Endothelial cell of umbilical vein (primary cell): ENCODE data around the gene NOP16. TPM values are rescaled to one million over a fixed set of nuclear protein-coding genes. Genes with fewer than 3 reads are reported as not detected.

ENCODE experiments used
- BruUV-seq: library from RNA; stranded (reverse); fragments of 400-500 nt; replicated peaks from 2 replicates; lab custom pipeline; 2021; lab: Mats Ljungman, UMichigan
- CTCF ChIA-PET: fragments of 300-600, 350-600 bp; sonication (Branson Sonifier 250); formaldehyde crosslinking; loops from one replicate; lab custom pipeline; 2021; ENCODE audit warnings: antibody characterized with exemption, inconsistent platforms; lab: Charles Lee
- POLR2A ChIA-PET: fragments of 300-600, 350-600 bp; sonication (Branson Sonifier 250); formaldehyde crosslinking; loops from one replicate; lab custom pipeline; 2021; ENCODE audit warnings: antibody characterized with exemption, inconsistent platforms; lab: Charles Lee
- DNase-seq: peaks from one replicate; pipeline ENCODE4 v3.0.0-alpha.2; 2011; ENCODE audit warnings: low read depth, low spot score
- FAIRE-seq: peaks from 2 replicates; lab custom pipeline; 2011; peaks lifted over from hg19 to GRCh38; lab: Jason Lieb, UNC
- H2AFZ ChIP-seq: 2 replicates; pipeline ENCODE4 v1.6.0; 2012; ENCODE audit warnings: low read depth, low read length, control low read depth, inconsistent platforms
- H3K27ac ChIP-seq: 2 replicates; pipeline ENCODE4 v1.5.1; 2011; ENCODE audit warnings: low read depth, mild to moderate bottlenecking, control low read depth, low read length, moderate library complexity; ENCODE audit not compliant: insufficient read depth
- H3K27me3 ChIP-seq, 2 experiments: 2 replicates each; pipeline versions ENCODE4 v1.6.0 to v1.6.1; 2011; ENCODE audit warnings: low read length in 2 of 2, mixed read lengths in 1 of 2; ENCODE audit not compliant: control insufficient read depth in 2 of 2, insufficient read depth in 2 of 2
- H3K36me3 ChIP-seq, 2 experiments: 2 replicates in 1 of 2; 3 replicates in 1 of 2; pipeline ENCODE4 v1.5.1; 2011; ENCODE audit warnings: low read length in 2 of 2, mild to moderate bottlenecking in 1 of 2, moderate library complexity in 1 of 2; ENCODE audit not compliant: control insufficient read depth in 2 of 2, insufficient read depth in 2 of 2; ENCODE audit errors: extremely low read depth in 1 of 2
- H3K4me1 ChIP-seq: 3 replicates; pipeline ENCODE4 v1.5.1; 2011; ENCODE audit warnings: mild to moderate bottlenecking, low read length; ENCODE audit not compliant: control insufficient read depth, insufficient read depth; ENCODE audit errors: extremely low read depth
- H3K4me2 ChIP-seq: 2 replicates; pipeline ENCODE4 v1.6.1; 2011; ENCODE audit warnings: low read length, control low read depth, mixed read lengths; ENCODE audit not compliant: insufficient read depth
- H3K4me3 ChIP-seq, 3 experiments: fragments of 200-600 bp in 1 of 3; sonication (generic), shearing (Covaris generic) in 1 of 3; replicated peaks in 1 of 3; 2 replicates each; pipeline ENCODE4 v1.5.1; 2011 to 2016; ENCODE audit warnings: control low read depth in 3 of 3, low read length in 3 of 3, mild to moderate bottlenecking in 2 of 3, inconsistent platforms in 1 of 3, low read depth in 1 of 3, moderate library complexity in 1 of 3; ENCODE audit not compliant: insufficient read depth in 1 of 3
- H3K79me2 ChIP-seq: 2 replicates; pipeline ENCODE4 v1.6.0; 2012; ENCODE audit warnings: low read length, inconsistent platforms; ENCODE audit not compliant: control insufficient read depth, insufficient read depth
- H3K9ac ChIP-seq: replicated peaks from 2 replicates; pipeline ENCODE3; 2011; ENCODE audit warnings: low read length, control low read depth; ENCODE audit not compliant: insufficient read depth; ENCODE audit errors: extremely low read depth
- H3K9me1 ChIP-seq: replicated peaks from 3 replicates; pipeline ENCODE4 v1.6.0; 2011; ENCODE audit warnings: mild to moderate bottlenecking, low read length; ENCODE audit not compliant: control insufficient read depth, insufficient read depth; ENCODE audit errors: extremely low read depth
- H3K9me3 ChIP-seq: replicated peaks from 2 replicates; pipeline ENCODE4 v1.5.1; 2012; ENCODE audit warnings: low read length, inconsistent platforms; ENCODE audit not compliant: control insufficient read depth, insufficient read depth
- H4K20me1 ChIP-seq: replicated peaks from 2 replicates; pipeline ENCODE3; 2011; ENCODE audit warnings: mild to moderate bottlenecking, low read length; ENCODE audit not compliant: control insufficient read depth, insufficient read depth; ENCODE audit errors: extremely low read depth
- FOS ChIP-seq: IDR thresholded peaks from 2 replicates; pipeline ENCODE4 v1.6.1; 2011; ENCODE audit warnings: mild to moderate bottlenecking, low read length, moderate library complexity, borderline replicate concordance; ENCODE audit not compliant: insufficient read depth
- GATA2 ChIP-seq: IDR thresholded peaks from 2 replicates; pipeline ENCODE4 v1.7.0; 2011; ENCODE audit warnings: low read depth, mild to moderate bottlenecking, moderate library complexity, mixed read lengths, low read length; ENCODE audit not compliant: insufficient read length, insufficient read depth
- JUN ChIP-seq: IDR thresholded peaks from 2 replicates; pipeline ENCODE4 v1.6.1; 2011; ENCODE audit warnings: borderline replicate concordance, low read depth; ENCODE audit not compliant: insufficient read length, insufficient read depth
- MYC ChIP-seq: IDR thresholded peaks from one replicate; pipeline ENCODE4 v1.6.1; 2011; ENCODE audit warnings: mild to moderate bottlenecking, low read depth, low read length
- POLR2AphosphoS5 ChIP-seq: IDR thresholded peaks from 2 replicates; pipeline ENCODE4 v1.6.1; 2012; ENCODE audit warnings: low read depth, mild to moderate bottlenecking, control low read depth, low read length, moderate library complexity; ENCODE audit not compliant: insufficient read depth
- dilution Hi-C: fragments of 300-500 bp; cut with MboI; formaldehyde crosslinking; loops from one replicate; pipeline ENCODE4 v1.15.0; 2019; ENCODE audit warnings: low sequenced_read_pairs; ENCODE audit not compliant: extremely low pct_ligation_motif_present
- intact Hi-C: fragments of 100-400 bp; cut with micrococcal nuclease; formaldehyde crosslinking; loops from one replicate; pipeline ENCODE4 v1.10.0; 2022
- polyA plus RNA-seq, 4 experiments: library from polyadenylated mRNA; depleted of rRNA in 3 of 4; stranded (reverse) in 3 of 4; unstranded in 1 of 4; fragments of >200 nt; gene quantifications; 2 replicates each; pipeline versions ENCODE4 v1.2.1 to v1.2.3, GENCODE V29; 2011 to 2012; ENCODE audit warnings: missing spikeins in 1 of 4
- total RNA-seq: library from RNA; stranded (reverse); gene quantifications from 2 replicates; pipeline ENCODE4 v1.2.3, GENCODE V29; 2021
- TF ChIP-seq, protein P1 (sequence below), 2 donors: IDR thresholded peaks; 1 replicate in 1 of 2; 2 replicates in 1 of 2; pipeline ENCODE4 v1.5.1; 2011; ENCODE audit warnings: low read length in 2 of 2, mild to moderate bottlenecking in 2 of 2, moderate library complexity in 2 of 2, control low read depth in 1 of 2, inconsistent platforms in 1 of 2, low read depth in 1 of 2; ENCODE audit not compliant: insufficient read depth in 1 of 2; ENCODE audit errors: extremely low read depth in 1 of 2
- TF ChIP-seq, protein P2 (sequence below): IDR thresholded peaks from 2 replicates; pipeline ENCODE4 v1.6.1; 2011; ENCODE audit not compliant: insufficient read depth, insufficient read length

Gene NOP16
- total and polyA plus RNA-seq, 2 donors (not counting 3 experiments of a cell fraction or from before 2014, with no cell fraction given) = 41.1 to 47.4 TPM

DNA sequence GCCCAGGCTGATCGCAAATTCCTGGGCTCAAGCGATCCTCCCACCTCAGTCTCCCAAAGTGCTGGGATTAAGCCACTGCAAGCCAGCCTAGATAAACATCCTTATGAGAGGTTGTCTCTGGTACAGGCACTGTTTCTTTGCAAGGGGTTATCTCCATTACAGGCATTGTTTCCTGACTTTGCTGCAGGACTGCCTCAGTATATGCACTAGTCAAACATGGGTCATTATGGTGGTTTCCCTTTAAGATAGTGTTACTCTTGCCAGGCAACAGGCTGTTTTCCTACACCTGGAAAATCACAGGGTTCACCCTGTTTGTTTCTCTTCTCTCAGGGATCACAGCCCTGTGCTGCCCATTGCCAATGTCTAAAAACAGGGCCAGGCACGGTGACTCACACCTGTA, 35.8 kb upstream of the NOP16 start:
- FAIRE-seq (peak; percentile 81), DNase-seq (peak; percentile 89)
- Histone ChIP-seq H3K27ac (no peak overlapping the region), H4K20me1 (no peaks in the 10 kb centered on the region), H2AFZ (peak overlapping the region; percentile 69), H3K36me3 (no peaks in the 10 kb centered on the region), H3K9me1 (no peaks in the 10 kb centered on the region), H3K9me3 (no peaks in the 10 kb centered on the region), H3K4me1 (peaks cover 14% of the 10 kb centered on the region), H3K9ac (no peak overlapping the region), H3K4me2 (peak overlapping the region; percentile 12), H3K4me3 (no peak overlapping the region), H3K79me2 (no peaks in the 10 kb centered on the region), H3K27me3 (no peaks in the 10 kb centered on the region)
- no TSS peak for BruUV-seq
- TF ChIP-seq GATA2 (peak; percentile 60), POLR2AphosphoS5 (peak; percentile 23), JUN (no peak), MYC (no peak), FOS (no peak)
- TF ChIP-seq, protein P1, sequence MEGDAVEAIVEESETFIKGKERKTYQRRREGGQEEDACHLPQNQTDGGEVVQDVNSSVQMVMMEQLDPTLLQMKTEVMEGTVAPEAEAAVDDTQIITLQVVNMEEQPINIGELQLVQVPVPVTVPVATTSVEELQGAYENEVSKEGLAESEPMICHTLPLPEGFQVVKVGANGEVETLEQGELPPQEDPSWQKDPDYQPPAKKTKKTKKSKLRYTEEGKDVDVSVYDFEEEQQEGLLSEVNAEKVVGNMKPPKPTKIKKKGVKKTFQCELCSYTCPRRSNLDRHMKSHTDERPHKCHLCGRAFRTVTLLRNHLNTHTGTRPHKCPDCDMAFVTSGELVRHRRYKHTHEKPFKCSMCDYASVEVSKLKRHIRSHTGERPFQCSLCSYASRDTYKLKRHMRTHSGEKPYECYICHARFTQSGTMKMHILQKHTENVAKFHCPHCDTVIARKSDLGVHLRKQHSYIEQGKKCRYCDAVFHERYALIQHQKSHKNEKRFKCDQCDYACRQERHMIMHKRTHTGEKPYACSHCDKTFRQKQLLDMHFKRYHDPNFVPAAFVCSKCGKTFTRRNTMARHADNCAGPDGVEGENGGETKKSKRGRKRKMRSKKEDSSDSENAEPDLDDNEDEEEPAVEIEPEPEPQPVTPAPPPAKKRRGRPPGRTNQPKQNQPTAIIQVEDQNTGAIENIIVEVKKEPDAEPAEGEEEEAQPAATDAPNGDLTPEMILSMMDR (IDR thresholded peaks at IDR 0.05; ENCODE audit: extremely low read depth in 1 of 2, insufficient read depth in 1 of 2, low read depth in 1 of 2, low read length in 2 of 2) = no peak
- TF ChIP-seq, protein P2, sequence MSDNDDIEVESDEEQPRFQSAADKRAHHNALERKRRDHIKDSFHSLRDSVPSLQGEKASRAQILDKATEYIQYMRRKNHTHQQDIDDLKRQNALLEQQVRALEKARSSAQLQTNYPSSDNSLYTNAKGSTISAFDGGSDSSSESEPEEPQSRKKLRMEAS = no peak
- ChIA-PET POLR2A (no interaction called here), CTCF (interaction anchor here (1.0 to 2.0 kb wide), 5 partner anchors 8 to 119 kb away, joined by 3 to 18 read pairs (median 3); partner anchors contain the start of gene FAF2)
- dilution Hi-C loops (no loop called here), intact Hi-C loops (no loop called here)
